Neural progenitor cell (in vitro differentiated cells): Measurements from ENCODE around the gene SMOC2.

ENCODE experiments used
- CTCF ChIP-seq: fragments of 200-600 bp; sonication (generic); IDR thresholded peaks from 2 replicates; pipeline ENCODE4 v1.5.1; 2017; ENCODE audit warnings: antibody characterized with exemption, mild to moderate bottlenecking
- EZH2 ChIP-seq: fragments of 200-600 bp; sonication (generic); IDR thresholded peaks from 2 replicates; pipeline ENCODE4 v1.6.1; 2017; ENCODE audit warnings: antibody characterized with exemption, mild to moderate bottlenecking, moderate library complexity
- EZH2phosphoT487 ChIP-seq: fragments of 200-600 bp; sonication (generic); IDR thresholded peaks from 2 replicates; pipeline ENCODE4 v1.6.1; 2017; ENCODE audit warnings: antibody characterized with exemption

DNA sequence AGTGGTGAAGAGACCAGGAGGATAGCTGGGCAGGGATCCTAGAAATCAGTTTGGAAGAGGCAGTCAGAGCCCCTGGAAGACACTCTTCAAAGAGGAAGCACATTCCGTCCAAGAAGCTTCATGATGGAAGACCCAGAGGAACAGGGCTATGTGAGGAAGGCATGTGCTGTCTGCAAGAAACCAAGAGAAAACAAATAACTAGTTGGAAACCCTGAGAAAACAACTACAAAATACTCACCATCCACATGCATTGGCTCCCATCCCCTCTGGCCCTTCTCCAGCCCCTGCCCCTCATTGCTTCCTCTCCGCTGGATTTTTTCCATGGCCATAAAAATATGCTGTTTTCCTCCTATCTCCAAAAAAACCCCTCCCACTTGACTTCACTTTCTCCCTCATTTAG is 40.9 kb upstream of the SMOC2 start:
- no peak for TF ChIP-seq CTCF
- no peak for TF ChIP-seq EZH2
- no peak for TF ChIP-seq EZH2phosphoT487
